ENCODE results near the gene KHSRP.

GRCh38 chr19:6384381-6384780, 40.2 kb downstream of the KHSRP start:
- TF ChIP-seq SUZ12 (IDR thresholded peaks at IDR 0.05; ENCODE audit: extremely low read depth, insufficient read depth, insufficient read length), result no peak
- no peak for TF ChIP-seq ZNF274 (IDR thresholded peaks at IDR 0.05; ENCODE audit: low read depth, low read length)
- TF ChIP-seq YY1 (IDR thresholded peaks at IDR 0.05; ENCODE audit: insufficient read depth, insufficient read length), result no peak

Data from NT2/D1 (cell line).